SK-N-SH treated with all-trans-retinoic acid at 6 μM for 48 hours (cell line): ENCODE results near the gene PKD1.

ENCODE experiments used
- BACH2 ChIP-seq: fragments of 250-450 bp; sonication (Bioruptor Pico); IDR thresholded peaks from 2 replicates; pipeline ENCODE4 v1.9.0; 2021; ENCODE audit warnings: mild to moderate bottlenecking, borderline replicate concordance
- RARB ChIP-seq: fragments of 250-450 bp; sonication (Bioruptor Pico); IDR thresholded peaks from 2 replicates; pipeline ENCODE4 v1.8.0; 2021; ENCODE audit warnings: mild to moderate bottlenecking, moderate library complexity
- ZNF8 ChIP-seq: fragments of 450-650 bp; formaldehyde crosslinking; IDR thresholded peaks from 2 replicates; pipeline ENCODE4 v1.5.0; 2020; ENCODE audit warnings: mild to moderate bottlenecking, moderate library complexity

GRCh38 chr16:2121853-2122252 lies 13.8 kb downstream of the PKD1 start:
- no peak for TF ChIP-seq ZNF8 (CRISPR knock-in tag)
- no peak for TF ChIP-seq BACH2
- no peak for TF ChIP-seq RARB (CRISPR knock-in tag)
